Hematopoietic multipotent progenitor cell (in vitro differentiated cells): ENCODE measurements around the gene NEK10. TPM values are rescaled to one million over a fixed set of nuclear protein-coding genes. Genes with fewer than 3 reads are reported as not detected.
"Not testable (repeated sequence)": the region's sequence is repeated elsewhere in the genome, so short reads cannot be mapped to it uniquely, and the experiment has no call there.

ENCODE experiments used
- DNase-seq, 3 donors: peaks; one replicate each; pipeline ENCODE4 v3.0.0-alpha.2; 2011 to 2015; ENCODE audit warnings: low read depth in 2 of 3, low spot score in 2 of 3
- total RNA-seq: library from RNA; depleted of rRNA; stranded (reverse); fragments of >200 nt; gene quantifications from one replicate; pipeline ENCODE4 v1.2.3, GENCODE V29; 2012

The NEK10 gene
- total RNA-seq, 1 donor: 1.3 TPM

DNA sequence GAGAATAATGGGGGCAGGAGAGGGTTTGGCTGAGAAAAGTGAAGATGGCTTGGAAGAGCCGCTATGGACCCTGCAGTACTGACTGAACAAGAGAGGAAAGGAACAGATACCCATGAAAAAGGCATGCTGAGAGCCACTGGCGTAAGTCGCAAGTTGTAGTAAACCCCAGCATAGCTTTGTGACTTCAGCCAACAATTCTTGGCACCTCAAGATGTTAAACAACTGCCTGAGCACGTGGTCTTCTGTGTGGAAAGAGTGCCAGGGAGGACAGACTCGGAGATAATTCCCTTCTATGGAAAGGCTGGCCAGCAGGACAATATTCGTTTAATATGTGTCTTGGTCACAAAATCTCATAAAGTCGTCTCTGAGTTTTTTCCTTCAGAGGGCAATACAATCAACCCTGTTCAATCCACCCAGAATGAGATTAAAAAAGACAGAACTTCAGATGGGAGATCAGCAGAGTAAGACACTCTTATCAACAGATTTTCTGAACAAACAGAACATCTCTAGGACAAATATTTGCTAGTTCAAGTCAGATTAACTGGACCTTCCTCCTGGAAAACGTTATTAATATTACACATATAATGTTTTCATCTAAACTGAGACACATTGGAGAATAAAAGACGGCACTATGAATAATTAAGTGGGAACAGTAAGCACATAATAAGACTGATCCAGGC, 49.2 kb downstream of the NEK10 start:
- DNase-seq: no peak

DNA sequence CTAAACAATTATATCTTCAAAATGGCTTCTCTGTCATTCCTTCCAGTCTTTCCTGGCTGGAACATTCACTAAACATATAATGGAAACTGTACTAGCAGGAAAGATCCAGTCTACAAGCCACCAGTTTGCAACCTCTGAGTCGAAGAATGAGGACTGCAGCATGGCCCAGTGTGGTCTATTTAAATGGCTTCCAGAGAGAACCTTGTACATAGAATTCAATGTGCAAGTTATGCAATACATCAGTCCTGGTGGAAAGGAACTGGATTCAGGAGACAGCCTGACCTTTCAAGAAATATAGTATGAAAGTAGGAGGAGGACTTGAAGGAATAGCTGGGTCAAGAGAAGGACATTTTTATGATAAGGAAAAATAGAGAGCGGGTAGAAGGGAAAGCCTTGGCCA, 49.9 kb downstream of the NEK10 start:
- no peak for DNase-seq

DNA sequence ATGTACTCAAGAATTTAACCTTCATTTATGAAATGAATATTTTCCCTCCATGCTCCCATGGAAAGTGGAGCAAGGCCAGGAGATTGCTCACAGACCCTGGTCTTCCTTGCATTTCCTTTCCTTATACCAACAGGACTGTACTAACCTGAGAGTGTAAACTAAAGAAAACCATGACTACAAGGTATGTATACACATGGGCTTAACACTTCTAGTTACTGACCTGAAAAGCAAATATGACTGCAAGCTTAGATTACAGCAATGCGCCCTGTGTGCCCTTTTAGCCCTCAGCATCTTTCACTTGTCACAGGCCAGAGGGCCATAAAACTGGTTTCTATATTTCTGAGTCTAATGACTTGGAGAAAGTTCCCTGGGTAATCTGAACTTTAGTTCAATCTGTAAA, 52.1 kb downstream of the NEK10 start:
- DNase-seq: no peak

DNA sequence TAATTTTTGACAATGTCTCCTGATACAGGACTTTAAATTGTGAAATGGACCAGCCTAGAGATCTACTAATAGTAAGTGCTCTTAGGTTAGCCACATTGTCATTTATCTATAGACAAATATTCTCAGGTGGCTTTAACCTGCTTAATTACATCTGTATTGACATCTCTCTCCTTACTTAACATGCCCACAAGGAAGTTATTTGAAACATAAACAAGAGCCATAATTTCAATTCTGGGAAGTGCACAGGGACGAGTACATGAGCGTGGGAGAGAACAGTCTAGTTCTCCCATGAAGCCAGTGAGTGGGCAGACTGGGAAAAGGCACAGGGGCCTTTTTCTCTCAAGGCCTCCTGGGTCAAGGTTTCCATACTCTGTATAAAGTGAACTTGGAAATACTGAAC, 54.2 kb downstream of the NEK10 start:
- DNase-seq: no peak

DNA sequence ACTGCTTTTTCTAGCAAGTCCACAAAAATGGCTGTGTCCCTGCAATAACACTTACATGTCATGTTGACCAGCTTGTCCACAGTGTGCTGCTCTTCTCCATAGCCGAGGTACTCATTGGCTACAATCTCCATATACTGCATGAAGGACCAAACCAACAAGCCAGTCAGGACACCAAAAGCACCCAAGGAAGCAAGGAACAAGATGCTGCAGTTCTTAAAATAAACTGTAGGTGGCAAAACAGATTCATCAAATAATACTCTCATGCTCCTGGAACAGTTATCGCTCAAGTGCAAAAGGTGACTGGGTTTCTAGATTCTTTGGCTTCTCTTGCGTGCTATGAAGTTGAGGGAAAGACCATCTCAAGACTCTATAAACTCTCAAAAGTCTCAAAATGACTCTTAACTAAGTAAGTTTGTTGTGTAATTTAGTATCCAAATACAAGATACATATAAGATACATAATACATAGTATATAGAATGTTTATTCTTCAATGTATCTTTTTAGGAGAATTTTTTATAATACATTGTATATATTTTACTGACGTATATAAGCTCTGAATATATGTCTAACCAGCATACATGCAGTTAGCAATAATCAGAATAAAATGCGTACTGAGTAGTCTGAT, 57.0 kb downstream of the NEK10 start:
- peak; percentile 21 to 85 (median 48) for DNase-seq

DNA sequence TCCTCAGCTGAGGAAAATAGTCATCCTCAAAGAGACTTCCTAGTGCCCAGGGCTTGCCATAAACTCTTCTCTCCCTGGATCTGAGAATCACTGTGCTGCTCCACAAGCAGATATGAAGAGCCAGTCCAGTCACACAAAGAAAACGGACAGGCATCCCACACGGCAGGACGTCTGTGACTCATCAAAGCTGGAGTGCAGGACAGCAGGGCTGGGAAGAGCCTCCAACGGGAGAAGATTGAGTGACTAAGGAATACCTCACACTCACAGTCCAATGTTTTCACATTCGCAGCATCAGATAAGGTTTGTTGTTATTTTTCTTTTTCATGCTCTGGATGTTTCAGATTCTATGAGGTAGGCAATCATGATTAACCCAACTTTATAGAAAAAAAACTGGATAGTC, 57.8 kb downstream of the NEK10 start:
- DNase-seq: no peak

DNA sequence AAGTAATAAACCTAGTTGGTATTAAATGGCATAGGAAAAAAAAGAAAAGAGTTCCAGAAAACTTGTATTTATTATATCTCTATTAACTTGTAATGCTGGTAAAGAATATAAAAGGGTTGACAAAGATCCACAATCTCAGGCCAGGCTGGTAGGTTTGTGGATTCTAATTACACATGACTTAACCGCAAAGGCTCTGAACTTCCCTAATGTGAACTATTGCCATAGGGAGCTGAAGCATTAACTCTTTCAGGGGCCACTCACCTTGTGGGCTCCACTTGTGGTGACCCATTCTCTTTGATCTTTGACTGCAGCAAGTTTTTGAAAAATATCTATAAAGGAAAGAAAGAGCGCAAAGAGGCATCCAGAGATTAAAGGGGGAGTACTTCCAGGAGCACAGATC, 58.5 kb downstream of the NEK10 start:
- DNase-seq: peak in 2 of 3 donors; percentile 7 to 37

DNA sequence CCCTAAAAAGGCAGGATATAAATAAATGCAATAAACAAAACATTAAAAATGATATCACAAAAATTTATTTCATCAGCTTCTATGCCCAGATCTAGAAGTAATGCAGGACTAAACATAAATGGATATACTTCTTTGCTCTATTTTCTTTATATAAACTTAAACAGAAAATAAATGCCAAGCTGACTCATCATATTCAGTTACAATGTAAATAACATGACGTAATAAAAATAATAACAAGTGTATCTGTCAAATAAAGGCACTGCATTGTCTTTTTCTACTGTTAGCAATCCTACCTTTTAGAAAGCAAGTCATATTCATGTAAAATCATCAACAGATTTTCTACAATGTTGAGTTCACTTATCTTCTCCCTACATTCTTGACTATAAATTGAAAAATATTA, 61.6 kb downstream of the NEK10 start:
- no peak for DNase-seq

DNA sequence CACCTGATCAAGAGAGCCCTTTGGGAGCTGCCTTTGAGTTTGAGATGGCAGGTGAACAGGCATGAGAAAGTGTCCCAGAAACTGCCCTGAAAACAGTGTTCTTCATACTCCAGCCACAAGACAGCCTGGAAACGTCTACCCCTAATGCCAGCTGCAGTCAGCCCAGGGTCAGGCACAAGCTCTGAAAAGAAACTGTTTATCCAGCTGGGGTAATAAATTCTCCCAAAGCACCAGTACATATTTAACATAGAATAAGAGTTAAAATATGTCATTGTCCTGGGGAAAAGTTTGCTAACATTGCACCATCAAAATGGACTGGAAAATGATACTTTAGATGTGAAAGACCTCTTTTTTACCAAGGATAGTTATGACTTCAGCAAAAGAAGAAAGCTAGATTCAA, 66.3 kb downstream of the NEK10 start:
- no peak for DNase-seq

DNA sequence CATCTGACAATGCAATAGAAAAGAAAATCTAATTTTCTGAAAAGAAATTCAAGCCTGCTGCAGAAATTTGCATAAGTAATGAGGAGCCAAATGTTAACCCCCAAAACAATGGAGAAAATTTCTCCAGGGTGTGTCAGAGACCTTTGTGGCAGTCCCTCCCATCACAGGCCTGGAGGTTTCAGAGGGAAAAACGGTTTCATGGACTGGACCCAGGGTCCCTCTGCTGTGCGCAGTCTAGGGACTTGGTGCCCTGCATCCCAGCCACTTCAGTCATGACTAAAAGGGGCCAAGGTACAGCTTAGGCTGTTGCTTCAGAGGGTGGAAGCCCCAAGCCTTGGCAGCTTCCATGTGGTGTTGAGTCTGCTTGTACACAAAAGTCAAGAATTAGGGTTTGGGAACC, 70.2 kb downstream of the NEK10 start:
- DNase-seq: not testable (repeated sequence)

DNA sequence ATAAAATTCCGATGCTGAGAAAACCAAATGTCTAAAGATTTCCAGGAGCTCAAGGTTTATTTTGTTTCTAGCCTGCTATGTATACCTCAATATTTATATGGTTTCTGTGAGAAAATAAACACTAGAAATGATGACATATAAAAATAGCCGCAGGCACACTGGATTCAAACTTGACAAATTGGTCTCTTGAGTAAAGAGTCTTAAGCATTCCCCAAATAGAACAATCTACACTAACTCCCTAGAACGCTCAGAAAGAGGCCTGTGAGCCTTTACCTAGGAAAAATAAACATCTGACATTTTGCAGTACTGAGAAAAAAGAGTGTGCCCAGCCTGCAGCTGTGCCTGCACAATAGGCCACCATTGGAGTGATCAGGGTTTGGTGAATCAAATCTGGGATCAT, 75.2 kb downstream of the NEK10 start:
- DNase-seq: no peak

DNA sequence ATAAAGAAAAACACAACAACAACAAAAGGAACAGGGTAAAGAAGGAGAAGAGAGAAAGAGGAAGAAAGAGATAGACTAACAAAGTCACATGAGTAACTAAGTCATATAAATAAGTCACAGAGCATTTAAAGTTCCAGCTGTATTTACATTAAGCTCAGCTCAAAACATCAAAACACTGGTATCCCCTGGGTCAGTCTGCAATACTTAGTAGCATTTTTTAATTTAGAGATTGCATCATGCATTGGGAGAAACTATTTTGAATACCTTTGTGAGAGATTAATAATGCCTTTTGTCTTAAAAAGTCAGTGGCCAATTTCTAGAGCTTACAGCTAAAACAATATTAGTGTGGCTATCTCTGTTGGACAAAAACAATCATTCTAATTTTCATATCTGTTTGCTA, 78.4 kb downstream of the NEK10 start:
- DNase-seq: no peak

DNA sequence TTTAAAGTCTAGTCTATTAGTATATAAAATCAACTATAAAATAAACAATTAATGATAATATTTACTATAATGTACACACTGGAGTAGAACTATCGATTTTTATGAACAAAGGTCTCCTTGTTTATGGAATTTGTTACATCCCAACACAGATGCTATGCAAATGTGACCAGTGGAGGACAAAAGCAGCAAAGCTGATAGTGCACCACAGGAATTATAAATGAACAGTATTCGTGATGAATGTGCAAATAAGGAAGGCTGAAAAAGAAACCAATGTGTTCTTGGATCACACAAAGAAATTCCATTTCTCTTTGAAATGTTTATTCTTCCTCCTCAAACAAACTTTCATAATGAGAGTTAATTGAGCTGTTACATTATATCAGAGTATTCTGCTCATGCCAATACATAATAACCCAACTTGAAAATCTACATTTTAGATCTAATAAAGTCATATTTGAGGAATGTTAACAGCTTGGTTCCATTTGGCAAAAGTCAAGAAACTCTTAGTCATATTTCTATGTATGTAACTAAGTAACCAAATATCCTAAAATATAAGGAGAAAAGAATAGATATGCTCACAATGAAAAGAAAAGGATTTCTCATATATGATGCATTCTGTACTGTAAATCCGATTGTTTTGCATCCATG, 79.3 kb downstream of the NEK10 start:
- DNase-seq: no peak

DNA sequence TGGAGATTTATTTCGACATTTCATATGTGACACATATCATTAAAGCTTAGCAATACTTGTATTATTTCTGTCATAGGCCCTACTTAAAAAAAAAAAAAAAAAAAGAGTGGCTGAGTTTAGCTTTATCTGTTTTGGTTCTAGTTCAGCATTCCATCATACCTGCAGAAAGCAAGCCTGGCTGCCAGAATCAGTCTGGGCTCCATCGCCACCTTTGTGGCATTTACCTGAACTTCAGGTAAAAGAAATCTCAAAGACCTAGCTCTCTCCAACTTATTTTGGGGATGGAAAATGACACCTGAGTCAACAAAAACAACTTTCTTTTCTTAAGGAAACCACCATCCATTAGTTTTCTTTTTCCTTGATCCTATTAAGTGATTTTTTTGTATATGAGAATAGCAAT, 82.1 kb downstream of the NEK10 start:
- no peak for DNase-seq

DNA sequence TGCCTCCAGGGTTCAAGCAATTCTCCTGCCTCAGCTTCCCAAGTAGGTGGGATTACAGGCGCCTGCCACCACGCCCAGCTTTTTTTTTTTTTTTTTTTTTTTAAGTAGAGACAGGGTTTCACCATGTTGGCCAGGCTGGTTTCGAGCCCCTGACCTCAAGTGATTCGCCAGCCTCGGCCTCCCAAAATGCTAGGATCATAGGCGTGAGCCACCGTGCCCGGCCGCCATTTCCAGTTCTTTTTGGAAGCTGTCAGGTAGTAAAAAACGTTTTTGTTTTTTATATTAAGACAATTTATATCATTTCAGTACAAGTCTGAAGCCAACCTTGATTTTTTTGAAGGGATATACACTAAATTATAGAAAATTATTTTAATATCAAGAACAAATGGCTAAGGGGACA, 82.7 kb downstream of the NEK10 start:
- DNase-seq: not testable (repeated sequence)

DNA sequence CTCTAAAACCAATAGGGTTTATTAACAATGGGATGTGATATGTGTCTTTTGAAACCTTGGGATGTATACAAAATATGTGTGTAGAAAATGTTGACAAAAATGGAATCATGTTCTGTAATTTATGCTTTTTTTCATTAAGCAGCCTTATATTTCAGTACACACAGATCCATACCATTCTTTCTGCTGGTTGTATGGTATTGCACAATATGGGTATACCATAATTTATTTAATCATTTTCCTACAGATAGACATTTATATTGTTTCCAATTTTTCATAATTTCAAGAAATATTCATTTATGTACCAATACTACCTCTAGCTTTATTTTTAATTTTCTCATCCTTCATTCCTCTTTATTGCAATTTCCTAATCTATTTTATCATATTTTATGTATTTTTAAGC, 83.5 kb downstream of the NEK10 start:
- no peak for DNase-seq

DNA sequence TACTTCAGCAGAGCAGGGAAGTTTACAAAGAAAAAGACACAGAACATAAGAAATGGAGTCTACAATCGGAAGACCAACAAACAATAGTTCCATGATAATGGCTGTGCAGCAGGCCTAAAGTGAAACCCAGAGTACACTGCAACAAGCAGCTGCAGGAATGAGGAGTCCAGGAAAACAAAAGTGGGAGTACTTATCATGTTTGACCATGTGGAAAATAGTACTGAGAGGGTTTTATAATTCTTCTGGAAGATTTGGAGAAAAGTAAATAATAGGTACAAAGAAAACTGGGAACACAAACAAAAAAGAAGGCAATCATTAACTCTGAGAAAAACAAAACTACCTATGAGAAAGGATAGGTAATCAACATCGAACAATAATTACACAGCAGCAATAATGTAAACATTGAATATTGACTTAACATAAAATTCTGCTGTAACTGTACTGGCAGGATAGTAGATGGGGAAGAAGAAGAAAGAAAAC, 87.5 kb downstream of the NEK10 start:
- no peak for DNase-seq

DNA sequence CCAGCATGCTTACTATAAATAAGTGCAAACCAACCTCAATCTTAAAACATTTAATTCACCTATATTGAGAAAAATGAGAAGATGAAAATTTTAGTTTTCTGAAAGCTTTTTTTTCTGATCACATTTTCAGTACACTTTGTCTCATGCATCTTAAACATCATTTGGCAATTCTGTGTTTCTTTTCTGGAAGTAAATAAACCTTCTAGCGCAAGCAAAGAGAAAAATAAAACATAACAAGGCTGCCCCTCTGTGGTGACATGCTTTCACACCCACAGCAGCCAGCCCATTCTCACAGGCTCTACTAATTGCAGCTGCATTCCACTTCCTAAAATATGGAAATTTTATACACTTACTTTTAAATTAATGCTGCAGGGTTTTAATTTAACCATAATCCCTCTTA, 90.1 kb downstream of the NEK10 start:
- DNase-seq: no peak

DNA sequence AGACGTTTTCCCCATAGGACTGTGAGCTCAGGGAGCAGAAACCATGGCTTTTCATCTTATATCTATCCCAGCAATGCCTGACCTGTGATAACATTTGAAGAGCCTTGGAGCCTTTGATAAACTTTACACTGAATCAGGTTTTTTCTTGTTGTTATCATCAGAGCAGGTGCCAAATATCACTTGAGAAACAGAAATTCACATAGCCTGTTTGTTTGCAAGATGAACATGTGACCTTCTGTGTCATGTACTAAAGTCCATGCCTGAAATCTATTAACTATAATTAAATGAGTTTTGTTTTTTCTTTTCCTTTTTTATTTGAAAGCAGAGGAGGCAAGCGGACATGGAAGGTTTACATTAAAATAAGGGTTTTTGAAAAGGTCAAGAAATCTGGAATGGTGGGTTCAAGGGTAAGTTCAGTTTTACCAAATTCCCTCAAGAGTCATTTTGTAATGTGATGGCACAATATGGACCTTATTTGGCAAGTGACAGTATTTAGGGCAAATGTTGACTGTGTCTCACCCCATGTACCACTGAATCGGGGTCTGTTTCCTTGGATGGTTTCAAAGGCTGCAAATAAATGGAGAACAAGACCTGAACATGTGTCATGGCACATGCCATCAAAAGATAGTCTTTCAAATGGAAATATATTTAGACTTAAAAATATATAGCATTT, 90.7 kb downstream of the NEK10 start:
- no peak for DNase-seq

DNA sequence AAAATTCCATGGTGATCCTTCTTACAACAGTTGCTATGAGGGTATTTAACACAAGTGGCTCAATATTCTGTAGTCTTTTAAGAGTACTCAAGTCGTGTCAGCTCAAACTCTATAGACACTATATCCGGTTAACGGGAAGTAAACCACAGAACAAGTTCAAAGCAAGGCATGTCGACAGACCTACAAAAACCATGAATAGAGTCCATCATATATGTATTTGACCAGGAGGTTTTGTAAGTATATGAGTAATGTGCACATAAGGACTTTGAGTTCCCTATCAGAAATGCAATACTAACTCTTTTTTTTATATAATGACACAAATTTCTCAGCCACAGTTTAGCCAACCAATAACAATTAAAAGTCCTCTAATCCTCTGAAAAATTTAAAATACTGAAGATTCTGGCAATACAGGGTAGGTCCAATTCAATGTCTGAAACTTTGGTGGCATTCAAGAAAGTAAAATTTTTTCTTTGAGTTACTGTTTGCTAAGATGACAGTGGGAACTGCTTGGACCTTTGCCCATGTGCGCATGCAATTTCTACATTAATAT, 93.7 kb downstream of the NEK10 start:
- DNase-seq: no peak

DNA sequence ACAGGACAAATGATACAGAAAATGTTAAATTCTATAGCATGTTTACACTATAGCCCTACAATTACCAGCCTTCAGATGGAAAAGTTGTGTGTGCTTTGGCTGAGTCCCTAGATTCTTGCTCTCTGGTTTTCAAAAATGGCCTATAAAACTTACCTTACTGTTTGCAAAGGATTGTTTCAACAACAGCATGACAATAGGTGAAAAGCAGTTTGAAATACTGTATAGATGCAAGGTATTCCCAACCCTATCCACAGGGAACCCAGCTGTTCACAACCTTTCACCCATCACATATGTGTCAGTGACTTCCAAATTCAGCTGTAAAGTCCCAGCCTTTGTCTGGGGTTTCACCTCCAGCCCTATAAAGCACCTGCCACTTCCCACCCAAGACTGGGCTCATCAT, 97.3 kb downstream of the NEK10 start:
- no peak for DNase-seq
